DOHH2 (cell line): ENCODE measurements around the gene PRG3.

Experiments used
- H3F3A ChIP-seq: fragments of 200-600 bp; sonication (generic), shearing (Covaris generic); 2 replicates; pipeline ENCODE4 v1.6.0; 2016; ENCODE audit warnings: antibody characterized with exemption, mild to moderate bottlenecking; ENCODE audit not compliant: control insufficient read depth, insufficient read depth
- H3K27ac ChIP-seq: fragments of 200-600 bp; sonication (generic); 2 replicates; pipeline ENCODE4 v1.5.1; 2014; ENCODE audit warnings: low read depth, mild to moderate bottlenecking, low read length, moderate library complexity
- H3K27me3 ChIP-seq: fragments of 200-600 bp; sonication (generic); 2 replicates; pipeline ENCODE4 v1.6.1; 2014; ENCODE audit warnings: mild to moderate bottlenecking, low read length, mixed read lengths; ENCODE audit not compliant: control insufficient read depth
- H3K36me3 ChIP-seq: fragments of 200-600 bp; sonication (generic); 2 replicates; pipeline ENCODE4 v1.6.1; 2014; ENCODE audit warnings: mild to moderate bottlenecking, low read length, moderate library complexity, mixed read lengths; ENCODE audit not compliant: control insufficient read depth
- H3K4me1 ChIP-seq: fragments of 200-600 bp; sonication (generic); 2 replicates; pipeline ENCODE4 v1.6.1; 2014; ENCODE audit warnings: mild to moderate bottlenecking, low read length, mixed read lengths; ENCODE audit not compliant: control insufficient read depth
- H3K4me2 ChIP-seq: fragments of 200-600 bp; sonication (generic); 2 replicates; pipeline ENCODE4 v1.6.0; 2014; ENCODE audit warnings: mild to moderate bottlenecking, low read length, moderate library complexity
- H3K4me3 ChIP-seq: fragments of 200-600 bp; sonication (generic); 2 replicates; pipeline ENCODE4 v1.5.1; 2014; ENCODE audit warnings: mild to moderate bottlenecking, low read length, mixed read lengths
- H3K79me2 ChIP-seq: fragments of 200-600 bp; sonication (generic); 2 replicates; pipeline ENCODE4 v1.6.1; 2014; ENCODE audit warnings: mild to moderate bottlenecking, low read length, mixed read lengths; ENCODE audit not compliant: control insufficient read depth
- H3K9me2 ChIP-seq: fragments of 200-600 bp; sonication (generic); replicated peaks from 2 replicates; pipeline ENCODE4 v1.6.1; 2014; ENCODE audit warnings: mild to moderate bottlenecking, low read length, mixed read lengths; ENCODE audit not compliant: control insufficient read depth
- H3K9me3 ChIP-seq: fragments of 200-600 bp; sonication (generic); 2 replicates; pipeline ENCODE4 v1.6.1; 2014; ENCODE audit warnings: antibody characterized with exemption, low read length, mixed read lengths; ENCODE audit not compliant: control insufficient read depth, insufficient read depth
- H4K20me1 ChIP-seq: fragments of 200-600 bp; sonication (generic); 2 replicates; pipeline ENCODE4 v1.6.0; 2014; ENCODE audit warnings: low read depth, mild to moderate bottlenecking, antibody characterized with exemption, low read length, moderate library complexity; ENCODE audit not compliant: control insufficient read depth, insufficient read depth
- EZH2phosphoT487 ChIP-seq: fragments of 200-600 bp; sonication (generic); IDR thresholded peaks from 2 replicates; pipeline ENCODE4 v1.6.1; 2017; ENCODE audit warnings: borderline replicate concordance, mild to moderate bottlenecking, antibody characterized with exemption, low read length, moderate library complexity, mixed read lengths
- TF ChIP-seq, protein P1 (sequence below): fragments of 200-600 bp; sonication (generic); IDR thresholded peaks from one replicate; pipeline ENCODE4 v1.5.1; 2014; ENCODE audit warnings: antibody characterized with exemption, mild to moderate bottlenecking, low read depth, low read length; ENCODE audit not compliant: poor library complexity, severe bottlenecking

The PRG3 gene

GRCh38 chr11:57327721-57328120 lies 53.2 kb downstream of the PRG3 start:
- Histone ChIP-seq H3K4me2 (no peak overlapping the region), H3K27ac (no peak overlapping the region), H3K4me3 (no peak overlapping the region), H3K4me1 (peaks cover 38% of the 10 kb centered on the region), H4K20me1 (no peaks in the 10 kb centered on the region), H3K27me3 (no peaks in the 10 kb centered on the region), H3K79me2 (peaks cover 15% of the 10 kb centered on the region), H3K36me3 (peaks cover 76% of the 10 kb centered on the region), H3F3A (peaks cover 18% of the 10 kb centered on the region), H3K9me3 (no peaks in the 10 kb centered on the region), H3K9me2 (no peaks in the 10 kb centered on the region)
- TF ChIP-seq, protein P1, sequence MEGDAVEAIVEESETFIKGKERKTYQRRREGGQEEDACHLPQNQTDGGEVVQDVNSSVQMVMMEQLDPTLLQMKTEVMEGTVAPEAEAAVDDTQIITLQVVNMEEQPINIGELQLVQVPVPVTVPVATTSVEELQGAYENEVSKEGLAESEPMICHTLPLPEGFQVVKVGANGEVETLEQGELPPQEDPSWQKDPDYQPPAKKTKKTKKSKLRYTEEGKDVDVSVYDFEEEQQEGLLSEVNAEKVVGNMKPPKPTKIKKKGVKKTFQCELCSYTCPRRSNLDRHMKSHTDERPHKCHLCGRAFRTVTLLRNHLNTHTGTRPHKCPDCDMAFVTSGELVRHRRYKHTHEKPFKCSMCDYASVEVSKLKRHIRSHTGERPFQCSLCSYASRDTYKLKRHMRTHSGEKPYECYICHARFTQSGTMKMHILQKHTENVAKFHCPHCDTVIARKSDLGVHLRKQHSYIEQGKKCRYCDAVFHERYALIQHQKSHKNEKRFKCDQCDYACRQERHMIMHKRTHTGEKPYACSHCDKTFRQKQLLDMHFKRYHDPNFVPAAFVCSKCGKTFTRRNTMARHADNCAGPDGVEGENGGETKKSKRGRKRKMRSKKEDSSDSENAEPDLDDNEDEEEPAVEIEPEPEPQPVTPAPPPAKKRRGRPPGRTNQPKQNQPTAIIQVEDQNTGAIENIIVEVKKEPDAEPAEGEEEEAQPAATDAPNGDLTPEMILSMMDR = no peak
- no peak for TF ChIP-seq EZH2phosphoT487
